Liver (tissue), 9 donors: ENCODE data around the gene DIS3L2. TPM values are rescaled to one million over a fixed set of nuclear protein-coding genes. Genes with fewer than 3 reads are reported as not detected.

Experiments used
- DNase-seq: peaks from one replicate; pipeline ENCODE4 v3.0.0-alpha.2; 2017; ENCODE audit warnings: low spot score
- H3K27ac ChIP-seq, 2 donors: one replicate each; pipeline ENCODE4 v1.7.0; 2013; ENCODE audit warnings: inconsistent platforms in 2 of 2, low read length in 2 of 2, control low read depth in 1 of 2, low read depth in 1 of 2, mild to moderate bottlenecking in 1 of 2
- H3K27me3 ChIP-seq, 4 donors: one replicate each; pipeline versions ENCODE4 v1.6.1 to v1.7.0; 2013; ENCODE audit warnings: low read length in 3 of 4, inconsistent platforms in 1 of 4, mild to moderate bottlenecking in 1 of 4, moderate library complexity in 1 of 4; ENCODE audit not compliant: control insufficient read depth in 4 of 4, insufficient read depth in 4 of 4
- H3K36me3 ChIP-seq, 4 donors: one replicate each; pipeline versions ENCODE4 v1.6.1 to v1.7.0; 2013; ENCODE audit warnings: low read length in 3 of 4, mild to moderate bottlenecking in 3 of 4, low read depth in 1 of 4, moderate library complexity in 1 of 4; ENCODE audit not compliant: control insufficient read depth in 4 of 4, insufficient read depth in 3 of 4
- H3K4me1 ChIP-seq, 4 donors: one replicate each; pipeline versions ENCODE4 v1.6.1 to v1.7.0; 2013; ENCODE audit warnings: low read length in 3 of 4, mild to moderate bottlenecking in 3 of 4, moderate library complexity in 1 of 4; ENCODE audit not compliant: control insufficient read depth in 4 of 4, insufficient read depth in 4 of 4
- H3K4me3 ChIP-seq, 3 donors: one replicate each; pipeline versions ENCODE4 v1.6.1 to v1.7.0; 2013; ENCODE audit warnings: low read length in 3 of 3, control low read depth in 1 of 3, low read depth in 1 of 3, mild to moderate bottlenecking in 1 of 3
- H3K9ac ChIP-seq, 2 donors: one replicate each; pipeline ENCODE4 v1.7.0; 2013; ENCODE audit warnings: low read length in 2 of 2, mild to moderate bottlenecking in 2 of 2, moderate library complexity in 2 of 2, control low read depth in 1 of 2, low read depth in 1 of 2
- H3K9me3 ChIP-seq, 4 donors: one replicate each; pipeline versions ENCODE4 v1.6.1 to v1.7.0; 2013; ENCODE audit warnings: low read length in 3 of 4; ENCODE audit not compliant: control insufficient read depth in 4 of 4
- EGR1 ChIP-seq, 2 donors: IDR thresholded peaks; 2 replicates each; pipeline ENCODE4 v1.6.1; 2016 to 2018; ENCODE audit warnings: antibody characterized with exemption in 2 of 2, low read depth in 2 of 2
- FOXA2 ChIP-seq: IDR thresholded peaks from 2 replicates; pipeline ENCODE4 v1.6.1; 2016; ENCODE audit warnings: antibody characterized with exemption
- HNF4A ChIP-seq, 2 donors: conservative IDR thresholded peaks; 2 replicates each; pipeline ENCODE4 v1.6.1; 2016; ENCODE audit warnings: antibody characterized with exemption in 2 of 2, mild to moderate bottlenecking in 2 of 2
- RXRA ChIP-seq, 2 donors: IDR thresholded peaks; 2 replicates each; pipeline ENCODE4 v1.6.1; 2017 to 2018; ENCODE audit warnings: antibody characterized with exemption in 2 of 2, mild to moderate bottlenecking in 1 of 2
- TAF1 ChIP-seq: conservative IDR thresholded peaks from 2 replicates; pipeline ENCODE4 v1.6.1; 2016; ENCODE audit warnings: antibody characterized with exemption, mild to moderate bottlenecking
- WGBS: extraction: QIAGEN DNeasy Blood & Tissue Kit; methylation state at CpG from one replicate; pipeline ENCODE4 v1.1.7; 2013; 5-methylcytosine and 5-hydroxymethylcytosine counted together
- polyA plus RNA-seq, 2 donors: library from polyadenylated mRNA; stranded (reverse) in 1 of 2; unstranded in 1 of 2; fragments of 200-250 nt in 1 of 2; fragments of >200 nt in 1 of 2; fragmentation: Nextera tagmentation in 1 of 2; extraction: Ambion mirVana in 1 of 2; gene quantifications; one replicate each; pipeline versions ENCODE4 v1.2.1 to v1.2.3, GENCODE V29; 2013 to 2015
- total RNA-seq, 2 donors: library from RNA; depleted of rRNA; stranded (reverse); fragments of >200 nt; gene quantifications; one replicate each; pipeline ENCODE4 v1.2.3, GENCODE V29; 2014
- TF ChIP-seq, protein P1 (sequence below): IDR thresholded peaks from 2 replicates; pipeline ENCODE4 v1.6.1; 2016; ENCODE audit warnings: antibody characterized with exemption
- TF ChIP-seq, protein P2 (sequence below): IDR thresholded peaks from 2 replicates; pipeline ENCODE4 v1.6.1; 2016; ENCODE audit warnings: antibody characterized with exemption
- TF ChIP-seq, protein P3 (sequence below): IDR thresholded peaks from 2 replicates; pipeline ENCODE4 v1.6.1; 2016; ENCODE audit warnings: antibody characterized with exemption, mild to moderate bottlenecking
- TF ChIP-seq, protein P4 (sequence below): fragments of 150-350 bp; IDR thresholded peaks from 2 replicates; pipeline ENCODE4 v1.5.1; 2017; ENCODE audit warnings: improper control_type of control experiment, low read depth, low read length; ENCODE audit not compliant: missing input control
- donor health status: healthy.
- donor health status: healthy.
- donor health status: healthy.
- donor health status: healthy.
- donor health status: healthy.

The DIS3L2 gene
- total and polyA plus RNA-seq, 4 donors, result 5.7 to 21.5 (median 8.8) TPM

DNA sequence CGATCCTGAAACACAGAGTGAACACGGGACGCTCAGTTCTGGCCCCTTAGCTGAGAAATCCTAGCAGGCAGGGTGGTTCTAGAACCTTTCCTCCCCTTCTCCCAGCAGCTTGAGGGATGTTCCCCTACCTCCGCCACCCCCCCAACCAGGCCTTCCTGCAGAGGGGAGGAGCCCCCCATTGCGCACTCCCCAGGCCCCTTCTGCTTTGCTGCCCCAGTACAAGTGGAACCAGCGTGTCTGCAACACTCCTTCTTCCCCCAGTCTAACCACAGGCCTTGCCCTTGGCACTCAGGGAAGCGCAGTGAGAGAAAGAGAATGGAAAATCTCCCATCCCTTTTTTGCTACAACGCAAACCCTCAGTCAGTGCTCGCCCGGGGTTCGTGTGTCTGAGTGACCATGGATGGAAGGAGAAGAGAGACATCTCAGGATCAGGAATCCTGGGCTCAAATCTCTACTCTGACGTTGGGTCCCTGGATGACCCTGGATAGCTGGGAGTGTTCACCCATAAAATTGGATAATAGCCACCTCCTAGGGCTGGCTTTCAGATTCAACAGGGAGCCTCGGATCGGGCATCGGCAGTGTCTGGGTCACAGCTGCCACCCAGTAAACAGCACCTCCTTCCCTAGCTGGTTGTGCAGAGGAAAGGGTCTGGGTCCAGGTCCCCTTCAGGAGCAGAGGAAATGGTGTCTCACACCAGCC is 39.1 kb upstream of the DIS3L2 start:
- TF ChIP-seq EGR1 (IDR thresholded peaks at IDR 0.05; ENCODE audit: low read depth in 2 of 2) (no peak), RXRA (IDR thresholded peaks at IDR 0.05) (no peak), TAF1 (no peak), HNF4A (conservative IDR thresholded peaks at IDR 0.05) (no peak)
- no peak overlapping the region for H3K9ac ChIP-seq
- DNase-seq, result no peak
- no peaks in the 10 kb centered on the region for H3K9me3 ChIP-seq
- no peaks in the 10 kb centered on the region for H3K36me3 ChIP-seq
- H3K27ac ChIP-seq, result no peak overlapping the region
- peaks cover 0 to 11% (median 1%) of the 10 kb centered on the region in 4 donors for H3K27me3 ChIP-seq
- peaks cover 9 to 27% (median 19%) of the 10 kb centered on the region in 4 donors for H3K4me1 ChIP-seq
- WGBS, result 81% methylated on average over 15 of the region's 15 CpGs
- H3K4me3 ChIP-seq, result no peak overlapping the region

DNA sequence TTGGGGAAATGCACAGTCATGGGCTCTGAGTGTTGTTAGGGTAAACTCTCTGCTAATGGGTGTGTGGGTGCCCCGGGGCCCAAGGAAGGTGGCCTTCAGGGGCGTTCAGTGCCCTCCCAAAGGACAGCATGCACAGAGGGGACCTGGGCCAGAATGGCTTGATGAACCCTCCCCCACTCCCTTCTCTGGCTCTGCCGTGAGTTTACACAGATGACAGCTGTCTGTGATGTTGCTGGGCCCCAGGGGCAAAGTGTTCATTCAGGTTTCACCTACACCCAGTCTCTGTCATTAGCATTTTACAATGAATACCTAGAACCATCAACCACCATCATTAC is 38.5 kb upstream of the DIS3L2 start:
- DNase-seq, result no peak
- no peaks in the 10 kb centered on the region for H3K36me3 ChIP-seq
- no peaks in the 10 kb centered on the region for H3K9me3 ChIP-seq
- no peak overlapping the region for H3K9ac ChIP-seq
- WGBS, result 66% methylated on average over 3 of the region's 3 CpGs
- no peak overlapping the region for H3K4me3 ChIP-seq
- peaks cover 9 to 27% (median 19%) of the 10 kb centered on the region in 4 donors for H3K4me1 ChIP-seq
- H3K27me3 ChIP-seq, result peaks cover 0 to 11% (median 1%) of the 10 kb centered on the region in 4 donors
- H3K27ac ChIP-seq, result no peak overlapping the region
- TF ChIP-seq, protein P1, sequence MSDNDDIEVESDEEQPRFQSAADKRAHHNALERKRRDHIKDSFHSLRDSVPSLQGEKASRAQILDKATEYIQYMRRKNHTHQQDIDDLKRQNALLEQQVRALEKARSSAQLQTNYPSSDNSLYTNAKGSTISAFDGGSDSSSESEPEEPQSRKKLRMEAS, result no peak
- TF ChIP-seq, protein P2, sequence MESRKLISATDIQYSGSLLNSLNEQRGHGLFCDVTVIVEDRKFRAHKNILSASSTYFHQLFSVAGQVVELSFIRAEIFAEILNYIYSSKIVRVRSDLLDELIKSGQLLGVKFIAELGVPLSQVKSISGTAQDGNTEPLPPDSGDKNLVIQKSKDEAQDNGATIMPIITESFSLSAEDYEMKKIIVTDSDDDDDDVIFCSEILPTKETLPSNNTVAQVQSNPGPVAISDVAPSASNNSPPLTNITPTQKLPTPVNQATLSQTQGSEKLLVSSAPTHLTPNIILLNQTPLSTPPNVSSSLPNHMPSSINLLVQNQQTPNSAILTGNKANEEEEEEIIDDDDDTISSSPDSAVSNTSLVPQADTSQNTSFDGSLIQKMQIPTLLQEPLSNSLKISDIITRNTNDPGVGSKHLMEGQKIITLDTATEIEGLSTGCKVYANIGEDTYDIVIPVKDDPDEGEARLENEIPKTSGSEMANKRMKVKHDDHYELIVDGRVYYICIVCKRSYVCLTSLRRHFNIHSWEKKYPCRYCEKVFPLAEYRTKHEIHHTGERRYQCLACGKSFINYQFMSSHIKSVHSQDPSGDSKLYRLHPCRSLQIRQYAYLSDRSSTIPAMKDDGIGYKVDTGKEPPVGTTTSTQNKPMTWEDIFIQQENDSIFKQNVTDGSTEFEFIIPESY, result no peak
- TF ChIP-seq HNF4A (conservative IDR thresholded peaks at IDR 0.05) (no peak), FOXA2 (no peak)
- TF ChIP-seq, protein P3, sequence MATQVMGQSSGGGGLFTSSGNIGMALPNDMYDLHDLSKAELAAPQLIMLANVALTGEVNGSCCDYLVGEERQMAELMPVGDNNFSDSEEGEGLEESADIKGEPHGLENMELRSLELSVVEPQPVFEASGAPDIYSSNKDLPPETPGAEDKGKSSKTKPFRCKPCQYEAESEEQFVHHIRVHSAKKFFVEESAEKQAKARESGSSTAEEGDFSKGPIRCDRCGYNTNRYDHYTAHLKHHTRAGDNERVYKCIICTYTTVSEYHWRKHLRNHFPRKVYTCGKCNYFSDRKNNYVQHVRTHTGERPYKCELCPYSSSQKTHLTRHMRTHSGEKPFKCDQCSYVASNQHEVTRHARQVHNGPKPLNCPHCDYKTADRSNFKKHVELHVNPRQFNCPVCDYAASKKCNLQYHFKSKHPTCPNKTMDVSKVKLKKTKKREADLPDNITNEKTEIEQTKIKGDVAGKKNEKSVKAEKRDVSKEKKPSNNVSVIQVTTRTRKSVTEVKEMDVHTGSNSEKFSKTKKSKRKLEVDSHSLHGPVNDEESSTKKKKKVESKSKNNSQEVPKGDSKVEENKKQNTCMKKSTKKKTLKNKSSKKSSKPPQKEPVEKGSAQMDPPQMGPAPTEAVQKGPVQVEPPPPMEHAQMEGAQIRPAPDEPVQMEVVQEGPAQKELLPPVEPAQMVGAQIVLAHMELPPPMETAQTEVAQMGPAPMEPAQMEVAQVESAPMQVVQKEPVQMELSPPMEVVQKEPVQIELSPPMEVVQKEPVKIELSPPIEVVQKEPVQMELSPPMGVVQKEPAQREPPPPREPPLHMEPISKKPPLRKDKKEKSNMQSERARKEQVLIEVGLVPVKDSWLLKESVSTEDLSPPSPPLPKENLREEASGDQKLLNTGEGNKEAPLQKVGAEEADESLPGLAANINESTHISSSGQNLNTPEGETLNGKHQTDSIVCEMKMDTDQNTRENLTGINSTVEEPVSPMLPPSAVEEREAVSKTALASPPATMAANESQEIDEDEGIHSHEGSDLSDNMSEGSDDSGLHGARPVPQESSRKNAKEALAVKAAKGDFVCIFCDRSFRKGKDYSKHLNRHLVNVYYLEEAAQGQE, result no peak
- TF ChIP-seq, protein P4, sequence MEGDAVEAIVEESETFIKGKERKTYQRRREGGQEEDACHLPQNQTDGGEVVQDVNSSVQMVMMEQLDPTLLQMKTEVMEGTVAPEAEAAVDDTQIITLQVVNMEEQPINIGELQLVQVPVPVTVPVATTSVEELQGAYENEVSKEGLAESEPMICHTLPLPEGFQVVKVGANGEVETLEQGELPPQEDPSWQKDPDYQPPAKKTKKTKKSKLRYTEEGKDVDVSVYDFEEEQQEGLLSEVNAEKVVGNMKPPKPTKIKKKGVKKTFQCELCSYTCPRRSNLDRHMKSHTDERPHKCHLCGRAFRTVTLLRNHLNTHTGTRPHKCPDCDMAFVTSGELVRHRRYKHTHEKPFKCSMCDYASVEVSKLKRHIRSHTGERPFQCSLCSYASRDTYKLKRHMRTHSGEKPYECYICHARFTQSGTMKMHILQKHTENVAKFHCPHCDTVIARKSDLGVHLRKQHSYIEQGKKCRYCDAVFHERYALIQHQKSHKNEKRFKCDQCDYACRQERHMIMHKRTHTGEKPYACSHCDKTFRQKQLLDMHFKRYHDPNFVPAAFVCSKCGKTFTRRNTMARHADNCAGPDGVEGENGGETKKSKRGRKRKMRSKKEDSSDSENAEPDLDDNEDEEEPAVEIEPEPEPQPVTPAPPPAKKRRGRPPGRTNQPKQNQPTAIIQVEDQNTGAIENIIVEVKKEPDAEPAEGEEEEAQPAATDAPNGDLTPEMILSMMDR, result no peak
